Heart left ventricle (tissue), 16 donors: ENCODE results near the gene NBAS. TPM values are rescaled to one million over a fixed set of nuclear protein-coding genes. Genes with fewer than 3 reads are reported as not detected.
"Not testable (repeated sequence)": the region's sequence is repeated elsewhere in the genome, so short reads cannot be mapped to it uniquely, and the experiment has no call there.

Experiments
- ATAC-seq, 4 donors: fragments of 200-7000 bp; cut with Tn5 transposase; one replicate each; pipeline ENCODE4 v1.9.1; 2020 to 2022; ENCODE audit warnings: moderate library complexity in 4 of 4, mild to moderate bottlenecking in 3 of 4, moderate number of reproducible peaks in 1 of 4
- DNase-seq, 5 donors: peaks; one replicate each; pipeline ENCODE4 v3.0.0-alpha.2; 2020
- H3K27ac ChIP-seq, 12 donors: fragments of 200-600 bp; sonication (generic) in 4 of 12; one replicate each; pipeline versions ENCODE4 v1.5.0 to v1.8.0; 2016 to 2022; ENCODE audit warnings: mild to moderate bottlenecking in 2 of 12
- H3K27me3 ChIP-seq, 9 donors: fragments of 200-600 bp; sonication (generic) in 2 of 9; one replicate each; pipeline versions ENCODE4 v1.5.1 to v1.8.0; 2016 to 2022; ENCODE audit warnings: mild to moderate bottlenecking in 3 of 9
- H3K36me3 ChIP-seq, 9 donors: fragments of 200-600 bp; sonication (generic) in 2 of 9; one replicate each; pipeline versions ENCODE4 v1.5.0 to v1.8.0; 2018 to 2022; ENCODE audit warnings: mild to moderate bottlenecking in 2 of 9
- H3K4me1 ChIP-seq, 12 donors: fragments of 200-600 bp; sonication (generic) in 4 of 12; one replicate each; pipeline versions ENCODE4 v1.5.0 to v1.8.0; 2016 to 2022; ENCODE audit warnings: mild to moderate bottlenecking in 3 of 12
- H3K4me3 ChIP-seq, 12 donors: fragments of 200-600 bp; sonication (generic) in 4 of 12; one replicate each; pipeline versions ENCODE4 v1.5.0 to v1.8.0; 2017 to 2022; ENCODE audit warnings: mild to moderate bottlenecking in 9 of 12, moderate library complexity in 4 of 12
- H3K9me3 ChIP-seq, 12 donors: fragments of 200-600 bp; sonication (generic) in 4 of 12; one replicate each; pipeline versions ENCODE4 v1.5.0 to v1.8.0; 2016 to 2022; ENCODE audit warnings: mild to moderate bottlenecking in 1 of 12
- CTCF ChIP-seq, 12 donors: fragments of 200-600 bp; sonication (generic) in 4 of 12; IDR thresholded peaks; one replicate each; pipeline versions ENCODE4 v1.5.0 to v1.8.0; 2018 to 2022; ENCODE audit warnings: antibody characterized with exemption in 12 of 12, mild to moderate bottlenecking in 5 of 12
- POLR2A ChIP-seq, 2 donors: fragments of 450-650 bp; IDR thresholded peaks; one replicate each; pipeline ENCODE4 v1.6.1; 2017; ENCODE audit warnings: antibody characterized with exemption in 2 of 2, mild to moderate bottlenecking in 2 of 2, moderate library complexity in 2 of 2
- WGBS, 4 donors: extraction: QIAGEN DNeasy Blood & Tissue Kit in 2 of 4; methylation state at CpG; one replicate each; pipeline versions ENCODE4 v1.1.5 to v1.1.7; 2013 to 2018; 5-methylcytosine and 5-hydroxymethylcytosine counted together
- intact Hi-C, 10 donors: fragments of 100-400 bp; cut with DNase I; formaldehyde crosslinking; loops; one replicate each; pipeline versions ENCODE4 v1.11.1 to v1.14.2; 2022
- polyA plus RNA-seq, 2 donors: library from polyadenylated mRNA; stranded (reverse); fragments of 200-250 nt; gene quantifications; one replicate each; pipeline ENCODE4 v1.2.3, GENCODE V29; 2013
- total RNA-seq, 9 donors: library from RNA; depleted of rRNA in 2 of 9; stranded (reverse); fragments of >200 nt in 2 of 9; fragmentation: NEBNext Ultra II Directional in 3 of 9; extraction: Animal tissue kit (Norgen Biotek cat#: 25700) in 3 of 9; gene quantifications; one replicate each; pipeline versions ENCODE4 v1.1.0 to v1.2.4, GENCODE V29; 2016 to 2023
- donor health status: ischemic (EF 13 %, LVEDD 7.1; RV severe dilation, severe dysfunction).
- donor health status: healthy with polysubstance abuse.
- donor health status: DM: no; HTN: yes; CAD: no.
- donor health status: DM: no; HTN: no; CAD: no.
- donor health status: ischemic (EF 25% LVEDD 6.9; RV normal size, moderate dysfunction).
- donor health status: ischemic (EF 25% LVEDD 5.7; RV mildly dilated, moderate dysfunction).
- donor health status: healthy.
- donor health status: DM: yes; HTN: yes; CAD: no.
- donor health status: ischemic (EF 35%, LVEDD 5.7; RV mildly dilated, moderate dysfunction).
- donor health status: nonischemic (EF 11% LVEDD 7.7; RV severe dilation, severe dysfunction).
- donor health status: DM: yes; HTN: yes; CAD: no.
- donor health status: PGD.
- donor health status: ischemic (EF 29% LVEDD 5.4; RV normal size, mild dysfunction).
- donor health status: nonischemic (EF 23%, LVEDD 6.1; RV moderate dilation, normal function).

NBAS gene
- total and polyA plus RNA-seq, 11 donors, result 23.1 to 63.0 (median 50.5) TPM

- no peak for ATAC-seq
- TF ChIP-seq POLR2A (IDR thresholded peaks at IDR 0.05) (no peak), CTCF (IDR thresholded peaks at IDR 0.05) (no peak)
- H3K9me3 ChIP-seq, result peaks cover 0 to 26% (median 3%) of the 10 kb centered on the region in 12 donors
- no peaks in the 10 kb centered on the region for H3K36me3 ChIP-seq
- H3K4me1 ChIP-seq, result no peaks in the 10 kb centered on the region
- no peak overlapping the region for H3K27ac ChIP-seq
- no peaks in the 10 kb centered on the region for H3K27me3 ChIP-seq
- no peak overlapping the region for H3K4me3 ChIP-seq
- DNase-seq, result no peak
- intact Hi-C loops, result no loop called here
- 91 to 99% (median 97%) methylated on average over 2 of the region's 2 CpGs for WGBS, 4 donors
Measured at GRCh38 chr2:15253247-15253646, 307.9 kb downstream of the NBAS start.

- Histone ChIP-seq H3K4me1 (peaks cover 0 to 3% (median 0%) of the 10 kb centered on the region in 12 donors), H3K27ac (no peak overlapping the region), H3K4me3 (no peak overlapping the region), H3K27me3 (no peaks in the 10 kb centered on the region), H3K9me3 (peaks cover 0 to 22% (median 2%) of the 10 kb centered on the region in 12 donors), H3K36me3 (no peaks in the 10 kb centered on the region)
- 95 to 98% (median 96%) methylated on average over 3 of the region's 3 CpGs for WGBS, 4 donors
- no peak for TF ChIP-seq CTCF (IDR thresholded peaks at IDR 0.05)
- no peak for TF ChIP-seq POLR2A (IDR thresholded peaks at IDR 0.05)
- intact Hi-C loops, result no loop called here
- ATAC-seq (no peak), DNase-seq (no peak)
Measured at GRCh38 chr2:15251753-15252152, 309.4 kb downstream of the NBAS start.

- H3K27me3 ChIP-seq, ATAC-seq, intact Hi-C loops, DNase-seq, H3K36me3 ChIP-seq, H3K4me1 ChIP-seq, H3K4me3 ChIP-seq, H3K27ac ChIP-seq: not testable (repeated sequence)
- peaks cover 0 to 22% (median 2%) of the 10 kb centered on the region in 12 donors for H3K9me3 ChIP-seq
- WGBS, 4 donors, result 98% methylated on average over 3 of the region's 3 CpGs
Measured at GRCh38 chr2:15250946-15251345, 310.2 kb downstream of the NBAS start.

GRCh38 chr2:15246870-15247269 lies 314.3 kb downstream of the NBAS start:
- no peak for ATAC-seq

More at GRCh38 chr2:15246870-15247269, 314.3 kb downstream of the NBAS start:
- H3K36me3 ChIP-seq, result no peaks in the 10 kb centered on the region
- H3K4me1 ChIP-seq, result peaks cover 0 to 4% (median 0%) of the 10 kb centered on the region in 12 donors
- intact Hi-C loops, result no loop called here
- peaks cover 0 to 22% (median 2%) of the 10 kb centered on the region in 12 donors for H3K9me3 ChIP-seq
- TF ChIP-seq CTCF (IDR thresholded peaks at IDR 0.05) (no peak), POLR2A (IDR thresholded peaks at IDR 0.05) (no peak)
- no peak overlapping the region for H3K27ac ChIP-seq
- no peaks in the 10 kb centered on the region for H3K27me3 ChIP-seq
- WGBS, 4 donors, result 87 to 93% (median 90%) methylated on average over 5 of the region's 5 CpGs
- DNase-seq, result no peak
- H3K4me3 ChIP-seq, result no peak overlapping the region
